RWPE2 (cell line): ENCODE measurements around the gene MAP2K7.
"Not testable (repeated sequence)": the region's sequence is repeated elsewhere in the genome, so short reads cannot be mapped to it uniquely, and the experiment has no call there.

ENCODE experiments used
- ATAC-seq: fragments of 200-7000 bp; cut with Tn5 transposase; 3 replicates; pipeline ENCODE4 v1.9.1; 2021; ENCODE audit warnings: low read depth
- DNase-seq: peaks from one replicate; pipeline ENCODE4 v3.0.0-alpha.2; 2020; ENCODE audit warnings: low spot score
- H3K27ac ChIP-seq: fragments of 450-650 bp; 2 replicates; pipeline ENCODE4 v1.5.1; 2017; ENCODE audit warnings: mild to moderate bottlenecking; ENCODE audit not compliant: poor library complexity, severe bottlenecking
- H3K27me3 ChIP-seq: fragments of 250-450 bp; sonication (Bioruptor Pico); 2 replicates; pipeline ENCODE4 v1.5.1; 2021; ENCODE audit warnings: mild to moderate bottlenecking, moderate library complexity; ENCODE audit not compliant: insufficient read depth, poor library complexity, severe bottlenecking
- H3K36me3 ChIP-seq: fragments of 250-450 bp; sonication (Bioruptor Pico); 2 replicates; pipeline ENCODE4 v1.5.1; 2020; ENCODE audit warnings: low read depth, mild to moderate bottlenecking, moderate library complexity
- H3K4me1 ChIP-seq: fragments of 250-450 bp; sonication (Bioruptor Pico); 2 replicates; pipeline ENCODE4 v1.5.1; 2021; ENCODE audit warnings: mild to moderate bottlenecking, moderate library complexity; ENCODE audit not compliant: insufficient read depth, poor library complexity, severe bottlenecking
- H3K4me3 ChIP-seq: fragments of 250-450 bp; sonication (Bioruptor Pico); 2 replicates; pipeline ENCODE4 v1.5.1; 2021; ENCODE audit warnings: mild to moderate bottlenecking, moderate library complexity; ENCODE audit not compliant: severe bottlenecking
- H3K9me3 ChIP-seq: fragments of 250-450 bp; sonication (Bioruptor Pico); 2 replicates; pipeline ENCODE4 v1.5.1; 2021; ENCODE audit warnings: mild to moderate bottlenecking, moderate library complexity; ENCODE audit not compliant: severe bottlenecking
- CTCF ChIP-seq: fragments of 450-650 bp; IDR thresholded peaks from one replicate; pipeline ENCODE4 v1.5.1; 2017; ENCODE audit warnings: mild to moderate bottlenecking, moderate library complexity; ENCODE audit not compliant: poor library complexity, severe bottlenecking

MAP2K7 gene

GRCh38 chr19:7887408-7888144 is 16.1 kb upstream of the MAP2K7 start:
- TF ChIP-seq CTCF, result no peak

GRCh38 chr19:7888145-7888825 is 15.4 kb upstream of the MAP2K7 start, which contains the start of gene LRRC8E:
Gene LRRC8E, plus strand, starts transcription at chr19:7888510. Its CDS starts 7,094 bp downstream, at chr19:7895604.
- H3K27me3 ChIP-seq, result no peaks in the 10 kb centered on the region
- TF ChIP-seq CTCF, result no peak
- peak within 1 kb of the TSS; percentile 52 for H3K4me3 ChIP-seq
- H3K36me3 ChIP-seq, result no peaks in the 10 kb centered on the region; the same call in 1 of the 2 replicates
- H3K9me3 ChIP-seq, result no peaks in the 10 kb centered on the region
- no peaks in the 10 kb centered on the region for H3K4me1 ChIP-seq
- ATAC-seq, result peak; percentile 94
- no peak within 1 kb of the TSS for H3K27ac ChIP-seq
- DNase-seq, result no peak

More at GRCh38 chr19:7887408-7888144, 16.1 kb upstream of the MAP2K7 start:
- Histone ChIP-seq H3K36me3 (no peaks in the 10 kb centered on the region), H3K27me3 (no peaks in the 10 kb centered on the region), H3K4me1 (no peaks in the 10 kb centered on the region), H3K9me3 (no peaks in the 10 kb centered on the region), H3K4me3 (no peak overlapping the region), H3K27ac (no peak overlapping the region)
- DNase-seq (no peak), ATAC-seq (no peak)

GRCh38 chr19:7888826-7889217 is 14.9 kb upstream of the MAP2K7 start:
- no peaks in the 10 kb centered on the region for H3K27me3 ChIP-seq
- H3K27ac ChIP-seq, result no peak overlapping the region
- no peak for ATAC-seq

GRCh38 chr19:7893362-7894101 is 10.1 kb upstream of the MAP2K7 start:
- H3K4me3 ChIP-seq, H3K36me3 ChIP-seq, H3K27me3 ChIP-seq, DNase-seq, H3K9me3 ChIP-seq, ATAC-seq: not testable (repeated sequence)
- H3K27ac ChIP-seq, result peak overlapping the region; percentile 50
- peaks cover 14% of the 10 kb centered on the region for H3K4me1 ChIP-seq

More at GRCh38 chr19:7888826-7889217, 14.9 kb upstream of the MAP2K7 start:
- Histone ChIP-seq H3K9me3 (no peaks in the 10 kb centered on the region), H3K4me1 (no peaks in the 10 kb centered on the region), H3K36me3 (no peaks in the 10 kb centered on the region; the same call in 1 of the 2 replicates), H3K4me3 (peak overlapping the region; percentile 52)
- DNase-seq, result no peak
- no peak for TF ChIP-seq CTCF

GRCh38 chr19:7894612-7895309 is 8.9 kb upstream of the MAP2K7 start:
- ATAC-seq (peak; percentile 81), DNase-seq (no peak)
- H3K4me3 ChIP-seq, result no peak overlapping the region
- H3K27me3 ChIP-seq, result no peaks in the 10 kb centered on the region
- peak overlapping the region; percentile 50 for H3K27ac ChIP-seq
- H3K9me3 ChIP-seq, result no peaks in the 10 kb centered on the region
- peaks cover 14% of the 10 kb centered on the region for H3K4me1 ChIP-seq
- H3K36me3 ChIP-seq, result peaks cover 13% of the 10 kb centered on the region
- TF ChIP-seq CTCF, result no peak
